H1 (cell line): ENCODE data around the gene DNAJC19. TPM values are rescaled to one million over a fixed set of nuclear protein-coding genes. Genes with fewer than 3 reads are reported as not detected.

Experiments
- CTCF ChIA-PET: fragments of 300-600 bp; sonication (Branson Sonifier 250); formaldehyde crosslinking; loops from one replicate; lab custom pipeline; 2021; ENCODE audit not compliant: partially characterized antibody; lab: Charles Lee
- POLR2A ChIA-PET: fragments of 300-600 bp; sonication (Branson Sonifier 250); formaldehyde crosslinking; loops from one replicate; lab custom pipeline; 2021; ENCODE audit warnings: inconsistent platforms; ENCODE audit not compliant: partially characterized antibody; lab: Charles Lee
- DNase-seq, 2 experiments: peaks; one replicate each; pipeline versions ENCODE4 v3.0.0 to v3.0.0-alpha.2; 2010 to 2022; ENCODE audit warnings: low spot score in 2 of 2, low read depth in 1 of 2, mixed read lengths in 1 of 2
- FAIRE-seq: peaks from 2 replicates; lab custom pipeline; 2011; peaks lifted over from hg19 to GRCh38; lab: Jason Lieb, UNC
- H2AFZ ChIP-seq: 2 replicates; pipeline ENCODE4 v1.8.1; 2012; ENCODE audit warnings: low read length, inconsistent platforms
- H2AK5ac ChIP-seq: 2 replicates; pipeline ENCODE4 v1.6.1; 2013; ENCODE audit warnings: low read depth, low read length
- H2BK120ac ChIP-seq: replicated peaks from 2 replicates; pipeline ENCODE3; 2013; ENCODE audit warnings: low read depth, low read length, inconsistent platforms
- H2BK12ac ChIP-seq: 2 replicates; pipeline ENCODE4 v1.6.1; 2013; ENCODE audit warnings: low read depth, low read length
- H2BK15ac ChIP-seq: 2 replicates; pipeline ENCODE4 v1.6.1; 2013; ENCODE audit warnings: low read length
- H2BK20ac ChIP-seq: 2 replicates; pipeline ENCODE4 v1.6.1; 2013; ENCODE audit warnings: low read length
- H2BK5ac ChIP-seq: 2 replicates; pipeline ENCODE4 v1.6.1; 2013; ENCODE audit warnings: low read depth, low read length
- H3K14ac ChIP-seq: 2 replicates; pipeline ENCODE4 v1.6.1; 2013; ENCODE audit warnings: inconsistent platforms; ENCODE audit not compliant: insufficient read length
- H3K18ac ChIP-seq: 2 replicates; pipeline ENCODE4 v1.6.1; 2013; ENCODE audit warnings: low read length; ENCODE audit errors: extremely low read depth
- H3K23ac ChIP-seq: 2 replicates; pipeline ENCODE4 v1.6.1; 2013; ENCODE audit warnings: inconsistent platforms; ENCODE audit not compliant: insufficient read length
- H3K23me2 ChIP-seq: 2 replicates; pipeline ENCODE4 v1.6.1; 2013; ENCODE audit warnings: low read depth, low read length
- H3K27ac ChIP-seq: 2 replicates; pipeline ENCODE4 v1.6.1; 2011; ENCODE audit warnings: low read depth, low read length, inconsistent platforms
- H3K27me3 ChIP-seq, 4 experiments: replicated peaks in 1 of 4; 1 replicate in 1 of 4; 2 replicates in 3 of 4; pipeline versions ENCODE4 v1.6.1 to v1.8.1; 2011 to 2013; ENCODE audit warnings: low read length in 3 of 4, mild to moderate bottlenecking in 3 of 4, inconsistent platforms in 2 of 4, mixed read lengths in 2 of 4, moderate library complexity in 1 of 4; ENCODE audit not compliant: control insufficient read depth in 3 of 4, insufficient read depth in 3 of 4; ENCODE audit errors: extremely low read depth in 1 of 4
- H3K36me3 ChIP-seq, 4 experiments: 2 replicates each; pipeline versions ENCODE4 v1.6.1 to v1.8.1; 2011 to 2013; ENCODE audit warnings: mild to moderate bottlenecking in 4 of 4, low read length in 3 of 4, moderate library complexity in 2 of 4, control low read depth in 1 of 4, inconsistent platforms in 1 of 4; ENCODE audit not compliant: insufficient read depth in 4 of 4, control insufficient read depth in 2 of 4
- H3K4ac ChIP-seq: replicated peaks from 2 replicates; pipeline ENCODE3; 2013; ENCODE audit warnings: low read length, low read depth, mixed read lengths, inconsistent platforms; ENCODE audit not compliant: insufficient read length
- H3K4me1 ChIP-seq, 4 experiments: replicated peaks in 1 of 4; 1 replicate in 1 of 4; 2 replicates in 3 of 4; pipeline versions ENCODE4 v1.6.1 to v1.8.1; 2011 to 2013; ENCODE audit warnings: low read length in 3 of 4, inconsistent platforms in 2 of 4, mixed read lengths in 1 of 4; ENCODE audit not compliant: insufficient read depth in 4 of 4, control insufficient read depth in 3 of 4
- H3K4me2 ChIP-seq, 2 experiments: 2 replicates each; pipeline versions ENCODE4 v1.6.1 to v1.8.1; 2011 to 2013; ENCODE audit warnings: low read depth in 2 of 2, low read length in 2 of 2, control low read depth in 1 of 2, inconsistent platforms in 1 of 2, mild to moderate bottlenecking in 1 of 2; ENCODE audit not compliant: insufficient read depth in 1 of 2
- H3K4me3 ChIP-seq, 4 experiments: fragments of 200-600, 300-600 bp in 1 of 4; sonication (generic), shearing (Covaris generic), sonication (Bioruptor Twin) in 1 of 4; 2 replicates each; pipeline versions ENCODE4 v1.5.1 to v1.8.1; 2011 to 2016; ENCODE audit warnings: low read length in 4 of 4, low read depth in 3 of 4, control low read depth in 2 of 4, inconsistent platforms in 2 of 4, mild to moderate bottlenecking in 2 of 4, mixed read lengths in 1 of 4, moderate library complexity in 1 of 4; ENCODE audit not compliant: insufficient read depth in 2 of 4; ENCODE audit errors: extremely low read depth in 1 of 4
- H3K56ac ChIP-seq: replicated peaks from 2 replicates; pipeline ENCODE3; 2013; ENCODE audit warnings: low read depth, mild to moderate bottlenecking, mixed read lengths, low read length, inconsistent platforms; ENCODE audit not compliant: insufficient read length
- H3K79me1 ChIP-seq: 2 replicates; pipeline ENCODE4 v1.6.1; 2013; ENCODE audit warnings: low read depth, low read length, control low read depth
- H3K79me2 ChIP-seq, 2 experiments: 2 replicates each; pipeline versions ENCODE4 v1.6.1 to v1.8.1; 2012 to 2013; ENCODE audit warnings: low read length in 2 of 2, mild to moderate bottlenecking in 2 of 2, inconsistent platforms in 1 of 2; ENCODE audit not compliant: insufficient read depth in 2 of 2, control insufficient read depth in 1 of 2
- H3K9ac ChIP-seq, 4 experiments: replicated peaks in 1 of 4; 1 replicate in 1 of 4; 2 replicates in 3 of 4; pipeline versions ENCODE4 v1.6.1 to v1.8.1; 2011 to 2013; ENCODE audit warnings: low read depth in 3 of 4, low read length in 3 of 4, control low read depth in 2 of 4, mild to moderate bottlenecking in 2 of 4, moderate library complexity in 2 of 4, inconsistent platforms in 1 of 4; ENCODE audit errors: extremely low read depth in 1 of 4
- H3K9me3 ChIP-seq, 2 experiments: 2 replicates each; pipeline versions ENCODE4 v1.6.1 to v1.8.1; 2012 to 2013; ENCODE audit warnings: mild to moderate bottlenecking in 2 of 2, moderate library complexity in 2 of 2, control low read depth in 1 of 2, inconsistent platforms in 1 of 2, low read depth in 1 of 2, low read length in 1 of 2, mixed read lengths in 1 of 2; ENCODE audit not compliant: insufficient read depth in 2 of 2
- H4K20me1 ChIP-seq, 2 experiments: replicated peaks in 1 of 2; 2 replicates each; pipeline versions ENCODE3 to v1.8.1; 2011 to 2013; ENCODE audit warnings: inconsistent platforms in 2 of 2, low read length in 2 of 2, mild to moderate bottlenecking in 1 of 2; ENCODE audit not compliant: insufficient read depth in 2 of 2, control insufficient read depth in 1 of 2
- H4K5ac ChIP-seq: 2 replicates; pipeline ENCODE4 v1.6.1; 2013; ENCODE audit warnings: low read length, low read depth, mixed read lengths, inconsistent platforms; ENCODE audit not compliant: insufficient read length
- H4K8ac ChIP-seq: 2 replicates; pipeline ENCODE4 v1.8.0; 2013; ENCODE audit warnings: mild to moderate bottlenecking, moderate library complexity, low read length, inconsistent platforms; ENCODE audit not compliant: insufficient read depth; ENCODE audit errors: extremely low read depth
- H4K91ac ChIP-seq: replicated peaks from 2 replicates; pipeline ENCODE3; 2013; ENCODE audit warnings: low read length, mixed read lengths, inconsistent platforms; ENCODE audit not compliant: insufficient read length
- BCL11A ChIP-seq, 2 experiments: IDR thresholded peaks; one replicate each; pipeline ENCODE4 v1.6.1; 2011; ENCODE audit warnings: low read depth in 2 of 2, low read length in 2 of 2, mild to moderate bottlenecking in 2 of 2
- MAFK ChIP-seq: IDR thresholded peaks from 2 replicates; pipeline ENCODE4 v1.6.1; 2012; ENCODE audit warnings: low read depth, mild to moderate bottlenecking, improper control_type of control experiment, low read length
- RBBP5 ChIP-seq: IDR thresholded peaks from 2 replicates; pipeline ENCODE4 v1.7.1; 2012; ENCODE audit warnings: low read depth, mild to moderate bottlenecking, inconsistent platforms, low read length, moderate library complexity, borderline replicate concordance
- TAF1 ChIP-seq: IDR thresholded peaks from 2 replicates; pipeline ENCODE4 v1.6.1; 2011; ENCODE audit warnings: mild to moderate bottlenecking, low read depth, low read length
- TCF12 ChIP-seq: IDR thresholded peaks from 2 replicates; pipeline ENCODE4 v1.6.1; 2011; ENCODE audit warnings: low read depth, mild to moderate bottlenecking, low read length
- ZNF274 ChIP-seq: IDR thresholded peaks from 2 replicates; pipeline ENCODE4 v1.7.0; 2012; ENCODE audit warnings: low read length, borderline replicate concordance; ENCODE audit errors: extremely low read depth
- WGBS, 2 experiments: shearing (Covaris generic) in 1 of 2; methylation state at CpG; one replicate each; pipeline versions ENCODE4 v1.1.6 to v1.1.7; 2013 to 2015; ENCODE audit warnings: low lambda C conversion rate in 2 of 2, mixed read lengths in 2 of 2, inconsistent platforms in 1 of 2, low coverage in 1 of 2, missing lambda C conversion rate in 1 of 2; ENCODE audit not compliant: insufficient replicate concordance in 2 of 2, insufficient coverage in 1 of 2, insufficient read length in 1 of 2; ENCODE audit errors: extremely low coverage in 1 of 2, missing lambda C conversion rate in 1 of 2; 5-methylcytosine and 5-hydroxymethylcytosine counted together
- polyA plus RNA-seq, 7 experiments: library from polyadenylated mRNA; depleted of rRNA in 3 of 7; stranded (reverse) in 5 of 7; unstranded in 2 of 7; fragments of >200 nt in 5 of 7; fragments of 200-250 nt in 2 of 7; gene quantifications; 1 replicate in 5 of 7; 2 replicates in 1 of 7; 4 replicates in 1 of 7; pipeline versions ENCODE4 v1.2.1 to v1.2.3, GENCODE V29; 2011 to 2013; ENCODE audit warnings: missing spikeins in 2 of 7, mixed read lengths in 2 of 7
- total RNA-seq: library from RNA; stranded (reverse); fragmentation: NEBNext Ultra II Directional; extraction: Animal tissue kit (Norgen Biotek cat#: 25700); gene quantifications from 2 replicates; pipeline ENCODE4 v1.2.1, GENCODE V29; 2021
- TF ChIP-seq, protein P1 (sequence below): IDR thresholded peaks from 2 replicates; pipeline ENCODE4 v1.6.1; 2012; ENCODE audit warnings: inconsistent platforms

The DNAJC19 gene
- total and polyA plus RNA-seq, 2 of the 8 experiments (the other 6 are each of a cell fraction or from before 2014, with no cell fraction given) = 62.4 to 90.9 TPM

DNA sequence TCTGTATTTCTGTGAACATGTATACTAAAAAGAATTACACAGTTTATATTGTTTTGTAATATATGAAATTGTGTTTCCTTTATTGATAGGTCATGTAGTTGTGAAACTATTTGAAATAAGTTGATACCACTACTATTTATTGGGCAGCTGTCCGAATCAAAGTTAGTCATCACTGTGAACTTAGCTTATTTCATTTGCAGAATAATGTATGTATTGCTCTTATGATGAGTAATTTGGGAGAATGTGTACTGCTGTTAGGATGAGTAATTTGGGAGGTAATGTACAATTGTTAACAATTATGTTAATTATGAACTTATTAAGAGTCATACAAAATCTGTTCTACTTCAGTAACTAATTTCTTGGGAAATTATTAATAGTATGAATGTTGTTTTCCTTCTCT is 54.9 kb downstream of the DNAJC19 start:
- peaks cover 0 to 42% (median 12%) of the 10 kb centered on the region in 4 experiments; a peak in 5 of 8 replicates for H3K36me3 ChIP-seq
- H3K56ac ChIP-seq = no peak overlapping the region
- WGBS, 2 experiments = 88% methylated on average over 1 of the region's 1 CpG; no CpG with 5 or more reads in 1 of the 2 experiments
- no peaks in the 10 kb centered on the region for H3K9me3 ChIP-seq
- no peak overlapping the region for H3K23ac ChIP-seq
- no peaks in the 10 kb centered on the region; the same call in 1 of the 2 replicates for H3K79me1 ChIP-seq
- no peak overlapping the region for H2AK5ac ChIP-seq
- peaks cover 21 to 100% of the 10 kb centered on the region in 2 experiments for H3K79me2 ChIP-seq
- H2AFZ ChIP-seq = no peak overlapping the region
- no peak overlapping the region for H2BK15ac ChIP-seq
- H3K18ac ChIP-seq = no peak overlapping the region
- FAIRE-seq (no peak), DNase-seq (no peak)
- ChIA-PET POLR2A (interaction anchor here (0.6 to 2.0 kb wide), 3 partner anchors 11 to 21 kb away, joined by 3 to 6 read pairs (median 3); partner anchors contain the start of gene FXR1), CTCF (interaction anchor here (0.8 to 1.8 kb wide), 3 partner anchors 10 to 242 kb away, joined by 3 to 5 read pairs (median 4); no protein-coding TSS in a partner anchor)
- H3K27ac ChIP-seq = no peak overlapping the region
- no peak for TF ChIP-seq ZNF274
- no peak for TF ChIP-seq RBBP5
- no peak for TF ChIP-seq BCL11A (IDR thresholded peaks at IDR 0.05; ENCODE audit: low read depth in 2 of 2, low read length in 2 of 2)
- no peak for TF ChIP-seq MAFK
- TF ChIP-seq TCF12 = no peak
- no peak for TF ChIP-seq TAF1
- TF ChIP-seq, protein P1, sequence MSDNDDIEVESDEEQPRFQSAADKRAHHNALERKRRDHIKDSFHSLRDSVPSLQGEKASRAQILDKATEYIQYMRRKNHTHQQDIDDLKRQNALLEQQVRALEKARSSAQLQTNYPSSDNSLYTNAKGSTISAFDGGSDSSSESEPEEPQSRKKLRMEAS = no peak
- H2BK120ac ChIP-seq = no peak overlapping the region
- H2BK5ac ChIP-seq = no peak overlapping the region
- H3K9ac ChIP-seq = no peak overlapping the region
- H3K4me3 ChIP-seq = no peak overlapping the region
- no peak overlapping the region for H4K91ac ChIP-seq
- no peaks in the 10 kb centered on the region for H3K23me2 ChIP-seq
- peaks cover 5 to 13% of the 10 kb centered on the region in 2 experiments for H4K20me1 ChIP-seq
- H4K8ac ChIP-seq = no peak overlapping the region
- no peak overlapping the region for H3K4ac ChIP-seq
- no peaks in the 10 kb centered on the region for H3K27me3 ChIP-seq
- no peak overlapping the region for H3K4me2 ChIP-seq
- H3K14ac ChIP-seq = no peak overlapping the region
- H2BK12ac ChIP-seq = no peak overlapping the region
- H3K4me1 ChIP-seq = no peaks in the 10 kb centered on the region; a peak in 1 of 7 replicates
- H2BK20ac ChIP-seq = no peak overlapping the region
- no peak overlapping the region for H4K5ac ChIP-seq
